ENCODE measurements around the gene IQSEC3. TPM values are rescaled to one million over a fixed set of nuclear protein-coding genes. Genes with fewer than 3 reads are reported as not detected.

The IQSEC3 gene
- total and polyA plus RNA-seq, 2 donors from 2014 or later, result 1.4 to 6.9 TPM

- peaks cover 0 to 18% (median 5%) of the 10 kb centered on the region in 3 donors for H3K36me3 ChIP-seq (ENCODE audit: control insufficient read depth in 2 of 3, insufficient read depth in 3 of 3, low read length in 3 of 3)
- no peak for TF ChIP-seq CTCF (IDR thresholded peaks at IDR 0.05; ENCODE audit: borderline replicate concordance, extremely low read depth, insufficient read depth)
- no peak for FAIRE-seq
- no peak overlapping the region for H3K4me3 ChIP-seq (ENCODE audit: low read length in 3 of 3)
- no peaks in the 10 kb centered on the region for H3K9me3 ChIP-seq (ENCODE audit: control insufficient read depth in 2 of 3, insufficient read depth in 1 of 3, low read length in 3 of 3)
- intact Hi-C loops (cut with DNase I), result no loop called here
- DNase-seq, result peak in 1 of 5 donors; percentile 54
- no peak overlapping the region for H3K27ac ChIP-seq (ENCODE audit: low read depth in 2 of 2, low read length in 2 of 2)
- no peak overlapping the region for H3K9ac ChIP-seq (ENCODE audit: low read length in 3 of 3)
- H3K27me3 ChIP-seq (ENCODE audit: control insufficient read depth, insufficient read depth, low read length), result no peaks in the 10 kb centered on the region
- peaks cover 0 to 49% (median 36%) of the 10 kb centered on the region in 3 donors for H3K4me1 ChIP-seq (ENCODE audit: control insufficient read depth in 2 of 3, insufficient read depth in 2 of 3, low read depth in 1 of 3, low read length in 3 of 3)
Observed at GRCh38 chr12:207804-208203, 141.2 kb downstream of the IQSEC3 start.

- H3K4me1 ChIP-seq (ENCODE audit: control insufficient read depth in 2 of 3, insufficient read depth in 2 of 3, low read depth in 1 of 3, low read length in 3 of 3), result peaks cover 0 to 57% (median 43%) of the 10 kb centered on the region in 3 donors
- TF ChIP-seq CTCF (IDR thresholded peaks at IDR 0.05; ENCODE audit: borderline replicate concordance, extremely low read depth, insufficient read depth), result no peak
- no peaks in the 10 kb centered on the region for H3K27me3 ChIP-seq (ENCODE audit: control insufficient read depth, insufficient read depth, low read length)
- no peak overlapping the region for H3K4me3 ChIP-seq (ENCODE audit: low read length in 3 of 3)
- H3K9me3 ChIP-seq (ENCODE audit: control insufficient read depth in 2 of 3, insufficient read depth in 1 of 3, low read length in 3 of 3), result no peaks in the 10 kb centered on the region
- intact Hi-C loops (cut with DNase I), result no loop called here
- no peak overlapping the region for H3K9ac ChIP-seq (ENCODE audit: low read length in 3 of 3)
- DNase-seq (peak in 1 of 5 donors; percentile 68), FAIRE-seq (no peak)
- H3K36me3 ChIP-seq (ENCODE audit: control insufficient read depth in 2 of 3, insufficient read depth in 3 of 3, low read length in 3 of 3), result peaks cover 0 to 18% (median 5%) of the 10 kb centered on the region in 3 donors
- H3K27ac ChIP-seq (ENCODE audit: low read depth in 2 of 2, low read length in 2 of 2), result peak overlapping the region; percentile 82 to 87
Observed at GRCh38 chr12:208813-209212, 142.2 kb downstream of the IQSEC3 start.

- intact Hi-C loops (cut with DNase I), result no loop called here
- Histone ChIP-seq H3K27ac (ENCODE audit: low read depth in 2 of 2, low read length in 2 of 2) (peak overlapping the region; percentile 82 to 87), H3K4me1 (ENCODE audit: control insufficient read depth in 2 of 3, insufficient read depth in 2 of 3, low read depth in 1 of 3, low read length in 3 of 3) (peaks cover 0 to 54% (median 46%) of the 10 kb centered on the region in 3 donors), H3K27me3 (ENCODE audit: control insufficient read depth, insufficient read depth, low read length) (no peaks in the 10 kb centered on the region), H3K9ac (ENCODE audit: low read length in 3 of 3) (no peak overlapping the region), H3K4me3 (ENCODE audit: low read length in 3 of 3) (no peak overlapping the region), H3K9me3 (ENCODE audit: control insufficient read depth in 2 of 3, insufficient read depth in 1 of 3, low read length in 3 of 3) (no peaks in the 10 kb centered on the region), H3K36me3 (ENCODE audit: control insufficient read depth in 2 of 3, insufficient read depth in 3 of 3, low read length in 3 of 3) (peaks cover 0 to 14% (median 5%) of the 10 kb centered on the region in 3 donors)
- DNase-seq (peak in 2 of 5 donors; percentile 63 to 75), FAIRE-seq (no peak)
- no peak for TF ChIP-seq CTCF (IDR thresholded peaks at IDR 0.05; ENCODE audit: borderline replicate concordance, extremely low read depth, insufficient read depth)
Observed at GRCh38 chr12:209246-209645, 142.7 kb downstream of the IQSEC3 start.

GRCh38 chr12:209851-210250, 143.3 kb downstream of the IQSEC3 start:
- H3K4me1 ChIP-seq (ENCODE audit: control insufficient read depth in 2 of 3, insufficient read depth in 2 of 3, low read depth in 1 of 3, low read length in 3 of 3), result peaks cover 0 to 57% (median 52%) of the 10 kb centered on the region in 3 donors
- no peak for TF ChIP-seq CTCF (IDR thresholded peaks at IDR 0.05; ENCODE audit: borderline replicate concordance, extremely low read depth, insufficient read depth)
- intact Hi-C loops (cut with DNase I), result no loop called here
- peak overlapping the region in 1 of 3 donors; percentile 14 for H3K9ac ChIP-seq (ENCODE audit: low read length in 3 of 3)
- H3K27me3 ChIP-seq (ENCODE audit: control insufficient read depth, insufficient read depth, low read length), result no peaks in the 10 kb centered on the region
- H3K27ac ChIP-seq (ENCODE audit: low read depth in 2 of 2, low read length in 2 of 2), result peak overlapping the region; percentile 82 to 87
- H3K9me3 ChIP-seq (ENCODE audit: control insufficient read depth in 2 of 3, insufficient read depth in 1 of 3, low read length in 3 of 3), result no peaks in the 10 kb centered on the region
- no peak for FAIRE-seq
- no peak overlapping the region for H3K4me3 ChIP-seq (ENCODE audit: low read length in 3 of 3)
- peaks cover 0 to 8% (median 5%) of the 10 kb centered on the region in 3 donors for H3K36me3 ChIP-seq (ENCODE audit: control insufficient read depth in 2 of 3, insufficient read depth in 3 of 3, low read length in 3 of 3)
- peak in 1 of 5 donors; percentile 53 for DNase-seq

All from kidney (tissue), 14 donors.